Heart left ventricle (tissue), 16 donors: ENCODE results near the gene BANF1. TPM values are rescaled to one million over a fixed set of nuclear protein-coding genes. Genes with fewer than 3 reads are reported as not detected.

Experiments
- ATAC-seq, 4 donors: fragments of 200-7000 bp; cut with Tn5 transposase; one replicate each; pipeline ENCODE4 v1.9.1; 2020 to 2022; ENCODE audit warnings: moderate library complexity in 4 of 4, mild to moderate bottlenecking in 3 of 4, moderate number of reproducible peaks in 1 of 4
- DNase-seq, 5 donors: peaks; one replicate each; pipeline ENCODE4 v3.0.0-alpha.2; 2020
- H3K27ac ChIP-seq, 12 donors: fragments of 200-600 bp; sonication (generic) in 4 of 12; one replicate each; pipeline versions ENCODE4 v1.5.0 to v1.8.0; 2016 to 2022; ENCODE audit warnings: mild to moderate bottlenecking in 2 of 12
- H3K27me3 ChIP-seq, 9 donors: fragments of 200-600 bp; sonication (generic) in 2 of 9; one replicate each; pipeline versions ENCODE4 v1.5.1 to v1.8.0; 2016 to 2022; ENCODE audit warnings: mild to moderate bottlenecking in 3 of 9
- H3K36me3 ChIP-seq, 9 donors: fragments of 200-600 bp; sonication (generic) in 2 of 9; one replicate each; pipeline versions ENCODE4 v1.5.0 to v1.8.0; 2018 to 2022; ENCODE audit warnings: mild to moderate bottlenecking in 2 of 9
- H3K4me1 ChIP-seq, 12 donors: fragments of 200-600 bp; sonication (generic) in 4 of 12; one replicate each; pipeline versions ENCODE4 v1.5.0 to v1.8.0; 2016 to 2022; ENCODE audit warnings: mild to moderate bottlenecking in 3 of 12
- H3K4me3 ChIP-seq, 12 donors: fragments of 200-600 bp; sonication (generic) in 4 of 12; one replicate each; pipeline versions ENCODE4 v1.5.0 to v1.8.0; 2017 to 2022; ENCODE audit warnings: mild to moderate bottlenecking in 9 of 12, moderate library complexity in 4 of 12
- H3K9me3 ChIP-seq, 12 donors: fragments of 200-600 bp; sonication (generic) in 4 of 12; one replicate each; pipeline versions ENCODE4 v1.5.0 to v1.8.0; 2016 to 2022; ENCODE audit warnings: mild to moderate bottlenecking in 1 of 12
- POLR2A ChIP-seq, 2 donors: fragments of 450-650 bp; IDR thresholded peaks; one replicate each; pipeline ENCODE4 v1.6.1; 2017; ENCODE audit warnings: antibody characterized with exemption in 2 of 2, mild to moderate bottlenecking in 2 of 2, moderate library complexity in 2 of 2
- WGBS, 4 donors: extraction: QIAGEN DNeasy Blood & Tissue Kit in 2 of 4; methylation state at CpG; one replicate each; pipeline versions ENCODE4 v1.1.5 to v1.1.7; 2013 to 2018; 5-methylcytosine and 5-hydroxymethylcytosine counted together
- intact Hi-C, 10 donors: fragments of 100-400 bp; cut with DNase I; formaldehyde crosslinking; loops; one replicate each; pipeline versions ENCODE4 v1.11.1 to v1.14.2; 2022
- polyA plus RNA-seq, 2 donors: library from polyadenylated mRNA; stranded (reverse); fragments of 200-250 nt; gene quantifications; one replicate each; pipeline ENCODE4 v1.2.3, GENCODE V29; 2013
- total RNA-seq, 9 donors: library from RNA; depleted of rRNA in 2 of 9; stranded (reverse); fragments of >200 nt in 2 of 9; fragmentation: NEBNext Ultra II Directional in 3 of 9; extraction: Animal tissue kit (Norgen Biotek cat#: 25700) in 3 of 9; gene quantifications; one replicate each; pipeline versions ENCODE4 v1.1.0 to v1.2.4, GENCODE V29; 2016 to 2023
- TF ChIP-seq, protein P1 (sequence below), 12 donors: fragments of 200-600 bp; sonication (generic) in 4 of 12; IDR thresholded peaks; one replicate each; pipeline versions ENCODE4 v1.5.0 to v1.8.0; 2018 to 2022; ENCODE audit warnings: antibody characterized with exemption in 12 of 12, mild to moderate bottlenecking in 5 of 12
- donor health status: ischemic (EF 13 %, LVEDD 7.1; RV severe dilation, severe dysfunction).
- donor health status: healthy with polysubstance abuse.
- donor health status: DM: no; HTN: yes; CAD: no.
- donor health status: DM: no; HTN: no; CAD: no.
- donor health status: ischemic (EF 25% LVEDD 6.9; RV normal size, moderate dysfunction).
- donor health status: ischemic (EF 25% LVEDD 5.7; RV mildly dilated, moderate dysfunction).
- donor health status: healthy.
- donor health status: DM: yes; HTN: yes; CAD: no.
- donor health status: ischemic (EF 35%, LVEDD 5.7; RV mildly dilated, moderate dysfunction).
- donor health status: nonischemic (EF 11% LVEDD 7.7; RV severe dilation, severe dysfunction).
- donor health status: DM: yes; HTN: yes; CAD: no.
- donor health status: PGD.
- donor health status: ischemic (EF 29% LVEDD 5.4; RV normal size, mild dysfunction).
- donor health status: nonischemic (EF 23%, LVEDD 6.1; RV moderate dilation, normal function).

Gene BANF1
- total and polyA plus RNA-seq, 11 donors, result 68.7 to 345 (median 199) TPM

- Histone ChIP-seq H3K27ac (peak within 1 kb of the TSS; percentile 57 to 96 (median 90)), H3K9me3 (no peaks in the 10 kb centered on the region), H3K27me3 (no peaks in the 10 kb centered on the region), H3K36me3 (peaks cover 4 to 31% (median 28%) of the 10 kb centered on the region in 9 donors), H3K4me3 (peak within 1 kb of the TSS; percentile 77 to 99 (median 92)), H3K4me1 (peaks cover 3 to 28% (median 23%) of the 10 kb centered on the region in 12 donors)
- DNase-seq, result peak; percentile 99
- peak; percentile 98 to 99 (median 98) for ATAC-seq
- WGBS, 4 donors, result 0 to 1% (median 1%) methylated on average over 67 to 97 of the region's 97 CpGs
- intact Hi-C loops, result loop anchor here (1.0 to 5.0 kb wide), 10 partner anchors 36 to 74 kb away; partner anchors contain the start of genes BANF1 (in 6 of the 10), EIF1AD (in 6 of the 10), FIBP (in 3 of the 10) and C11orf68 (in 2 of the 10)
- TF ChIP-seq, protein P1, sequence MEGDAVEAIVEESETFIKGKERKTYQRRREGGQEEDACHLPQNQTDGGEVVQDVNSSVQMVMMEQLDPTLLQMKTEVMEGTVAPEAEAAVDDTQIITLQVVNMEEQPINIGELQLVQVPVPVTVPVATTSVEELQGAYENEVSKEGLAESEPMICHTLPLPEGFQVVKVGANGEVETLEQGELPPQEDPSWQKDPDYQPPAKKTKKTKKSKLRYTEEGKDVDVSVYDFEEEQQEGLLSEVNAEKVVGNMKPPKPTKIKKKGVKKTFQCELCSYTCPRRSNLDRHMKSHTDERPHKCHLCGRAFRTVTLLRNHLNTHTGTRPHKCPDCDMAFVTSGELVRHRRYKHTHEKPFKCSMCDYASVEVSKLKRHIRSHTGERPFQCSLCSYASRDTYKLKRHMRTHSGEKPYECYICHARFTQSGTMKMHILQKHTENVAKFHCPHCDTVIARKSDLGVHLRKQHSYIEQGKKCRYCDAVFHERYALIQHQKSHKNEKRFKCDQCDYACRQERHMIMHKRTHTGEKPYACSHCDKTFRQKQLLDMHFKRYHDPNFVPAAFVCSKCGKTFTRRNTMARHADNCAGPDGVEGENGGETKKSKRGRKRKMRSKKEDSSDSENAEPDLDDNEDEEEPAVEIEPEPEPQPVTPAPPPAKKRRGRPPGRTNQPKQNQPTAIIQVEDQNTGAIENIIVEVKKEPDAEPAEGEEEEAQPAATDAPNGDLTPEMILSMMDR (IDR thresholded peaks at IDR 0.05), result no peak
- peak in 1 of 2 donors; percentile 81 for TF ChIP-seq POLR2A (IDR thresholded peaks at IDR 0.05)
Observed at GRCh38 chr11:65961267-65962140, 40.8 kb upstream of the BANF1 start, which contains the start of gene SART1. Gene SART1, plus strand, starts transcription at chr11:65961734. Its CDS starts 47 bp downstream, at chr11:65961781.

DNA sequence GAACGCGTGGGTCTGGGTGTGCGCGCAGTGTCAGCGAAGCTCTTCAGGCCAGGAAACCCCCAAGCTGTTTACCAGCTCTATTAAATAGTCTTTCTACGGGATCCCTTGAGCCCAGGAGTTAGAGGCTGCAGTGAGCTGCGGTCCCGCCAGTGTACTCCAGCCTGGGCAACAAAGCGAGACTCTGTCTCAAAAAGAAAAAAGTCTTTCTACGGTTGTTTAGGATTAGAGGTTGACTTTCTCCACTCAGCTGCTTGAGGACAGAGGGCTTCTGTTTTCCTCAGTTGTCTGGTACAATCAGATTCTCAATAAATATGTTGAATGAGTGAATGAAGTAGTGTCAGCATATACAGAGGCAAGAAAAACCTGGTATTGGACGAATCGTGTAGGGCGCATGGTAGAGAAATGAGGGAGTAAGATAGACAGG, 40.1 kb upstream of the BANF1 start:
- Histone ChIP-seq H3K4me3 (peak overlapping the region; percentile 77 to 99 (median 92)), H3K27ac (peak overlapping the region in 10 of 12 donors; percentile 79 to 96 (median 91)), H3K36me3 (peaks cover 4 to 38% (median 34%) of the 10 kb centered on the region in 9 donors), H3K9me3 (no peaks in the 10 kb centered on the region), H3K4me1 (peaks cover 3 to 28% (median 23%) of the 10 kb centered on the region in 12 donors), H3K27me3 (no peaks in the 10 kb centered on the region)
- 5 to 13% (median 7%) methylated on average over 8 to 13 of the region's 13 CpGs for WGBS, 4 donors
- ATAC-seq (no peak), DNase-seq (no peak)
- intact Hi-C loops, result loop anchor here in 7 of 10 donors (5.0 kb wide), 5 partner anchors 35 to 75 kb away; partner anchors contain the start of genes BANF1 (in 2 of the 7), EIF1AD (in 2 of the 7), FIBP (in 2 of the 7) and C11orf68 (in 1 of the 7)
- no peak for TF ChIP-seq POLR2A (IDR thresholded peaks at IDR 0.05)
- TF ChIP-seq, protein P1 (IDR thresholded peaks at IDR 0.05), result no peak

DNA sequence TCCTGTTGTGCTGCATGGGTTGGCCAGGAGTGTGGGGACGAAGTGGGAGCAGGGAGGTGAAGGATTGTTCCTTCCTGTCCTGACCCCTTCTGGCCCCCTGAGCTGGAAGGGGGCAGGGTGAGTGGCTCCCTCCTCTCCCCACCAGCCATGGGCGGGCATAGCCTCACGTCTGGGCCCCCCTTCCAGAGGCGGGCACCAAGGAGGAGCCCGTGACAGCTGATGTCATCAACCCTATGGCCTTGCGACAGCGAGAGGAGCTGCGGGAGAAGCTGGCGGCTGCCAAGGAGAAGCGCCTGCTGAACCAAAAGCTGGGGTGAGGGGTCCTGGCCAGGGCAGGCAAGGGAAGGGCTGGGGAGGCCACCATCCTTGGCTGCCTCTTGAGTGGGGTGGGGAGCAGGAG, 37.4 kb upstream of the BANF1 start:
- DNase-seq (no peak), ATAC-seq (no peak)
- Histone ChIP-seq H3K4me1 (peaks cover 3 to 28% (median 23%) of the 10 kb centered on the region in 12 donors), H3K27me3 (no peaks in the 10 kb centered on the region), H3K27ac (no peak overlapping the region), H3K36me3 (peaks cover 7 to 65% (median 62%) of the 10 kb centered on the region in 9 donors), H3K9me3 (no peaks in the 10 kb centered on the region), H3K4me3 (no peak overlapping the region)
- TF ChIP-seq, protein P1 (IDR thresholded peaks at IDR 0.05), result no peak
- TF ChIP-seq POLR2A (IDR thresholded peaks at IDR 0.05), result no peak
- WGBS, 4 donors, result 81 to 90% (median 87%) methylated on average over 10 of the region's 10 CpGs
- intact Hi-C loops, result loop anchor here in 7 of 10 donors (5.0 kb wide), 5 partner anchors 32 to 78 kb away; partner anchors contain the start of genes BANF1 (in 2 of the 7), EIF1AD (in 2 of the 7), FIBP (in 2 of the 7) and C11orf68 (in 1 of the 7)
